ENCODE data around the gene CNDP2. TPM values are rescaled to one million over a fixed set of nuclear protein-coding genes. Genes with fewer than 3 reads are reported as not detected.
A peak's percentile ranks its signal among the peaks of the same experiment; 100 is the strongest.

Gene CNDP2
- total RNA-seq, 1 donor from 2014 or later: 75.2 TPM

GRCh38 chr18:74549591-74550104, 53.5 kb downstream of the CNDP2 start:
- no peak overlapping the region for H3K27ac Mint-ChIP-seq (ENCODE audit: unreplicated experiment)
- H3K9me3 Mint-ChIP-seq (ENCODE audit: unreplicated experiment): peaks cover 17% of the 10 kb centered on the region
- H3K4me1 Mint-ChIP-seq (ENCODE audit: unreplicated experiment): peaks cover 13% of the 10 kb centered on the region
- TF ChIP-seq CTCF (IDR thresholded peaks at IDR 0.05): no peak
- no peak for DNase-seq (ENCODE audit: extremely low spot score, unreplicated experiment)
- no peak overlapping the region for H3K4me3 Mint-ChIP-seq (ENCODE audit: unreplicated experiment)
- no peaks in the 10 kb centered on the region for H3K36me3 Mint-ChIP-seq (ENCODE audit: unreplicated experiment)
- H3K27me3 Mint-ChIP-seq (ENCODE audit: unreplicated experiment): peaks cover 7% of the 10 kb centered on the region

- Mint-ChIP-seq H3K27me3 (ENCODE audit: unreplicated experiment) (peaks cover 7% of the 10 kb centered on the region), H3K27ac (ENCODE audit: unreplicated experiment) (no peak overlapping the region), H3K4me3 (ENCODE audit: unreplicated experiment) (no peak overlapping the region), H3K36me3 (ENCODE audit: unreplicated experiment) (no peaks in the 10 kb centered on the region), H3K4me1 (ENCODE audit: unreplicated experiment) (peaks cover 13% of the 10 kb centered on the region), H3K9me3 (ENCODE audit: unreplicated experiment) (peaks cover 17% of the 10 kb centered on the region)
- no peak for TF ChIP-seq CTCF (IDR thresholded peaks at IDR 0.05)
- no peak for DNase-seq (ENCODE audit: extremely low spot score, unreplicated experiment)
Observed at GRCh38 chr18:74550886-74551285, 54.7 kb downstream of the CNDP2 start.

GRCh38 chr18:74551452-74551851, 55.3 kb downstream of the CNDP2 start:
- Mint-ChIP-seq H3K27ac (ENCODE audit: unreplicated experiment) (no peak overlapping the region), H3K27me3 (ENCODE audit: unreplicated experiment) (peaks cover 7% of the 10 kb centered on the region), H3K4me1 (ENCODE audit: unreplicated experiment) (peaks cover 12% of the 10 kb centered on the region), H3K9me3 (ENCODE audit: unreplicated experiment) (peaks cover 17% of the 10 kb centered on the region), H3K4me3 (ENCODE audit: unreplicated experiment) (no peak overlapping the region), H3K36me3 (ENCODE audit: unreplicated experiment) (no peaks in the 10 kb centered on the region)
- DNase-seq (ENCODE audit: extremely low spot score, unreplicated experiment): no peak
- TF ChIP-seq CTCF (IDR thresholded peaks at IDR 0.05): no peak

GRCh38 chr18:74551936-74552555, 55.9 kb downstream of the CNDP2 start:
- no peak overlapping the region for H3K4me3 Mint-ChIP-seq (ENCODE audit: unreplicated experiment)
- H3K4me1 Mint-ChIP-seq (ENCODE audit: unreplicated experiment): peaks cover 6% of the 10 kb centered on the region
- H3K9me3 Mint-ChIP-seq (ENCODE audit: unreplicated experiment): peaks cover 17% of the 10 kb centered on the region
- peaks cover 7% of the 10 kb centered on the region for H3K27me3 Mint-ChIP-seq (ENCODE audit: unreplicated experiment)
- peak; percentile 85 for TF ChIP-seq CTCF (IDR thresholded peaks at IDR 0.05)
- no peaks in the 10 kb centered on the region for H3K36me3 Mint-ChIP-seq (ENCODE audit: unreplicated experiment)
- no peak overlapping the region for H3K27ac Mint-ChIP-seq (ENCODE audit: unreplicated experiment)
- peak; percentile 90 for DNase-seq (ENCODE audit: extremely low spot score, unreplicated experiment)

- Mint-ChIP-seq H3K4me1 (ENCODE audit: unreplicated experiment) (no peaks in the 10 kb centered on the region), H3K4me3 (ENCODE audit: unreplicated experiment) (no peak overlapping the region), H3K9me3 (ENCODE audit: unreplicated experiment) (no peaks in the 10 kb centered on the region), H3K27me3 (ENCODE audit: unreplicated experiment) (peaks cover 10% of the 10 kb centered on the region), H3K36me3 (ENCODE audit: unreplicated experiment) (no peaks in the 10 kb centered on the region), H3K27ac (ENCODE audit: unreplicated experiment) (no peak overlapping the region)
- TF ChIP-seq CTCF (IDR thresholded peaks at IDR 0.05): no peak
- DNase-seq (ENCODE audit: extremely low spot score, unreplicated experiment): no peak
Observed at GRCh38 chr18:74556126-74556525, 60.0 kb downstream of the CNDP2 start.
